ENCODE data around the gene CLDN22.

- TF ChIP-seq PKNOX1 (IDR thresholded peaks at IDR 0.05), result no peak
- TF ChIP-seq CTCF (IDR thresholded peaks at IDR 0.05 in 2 of 3, conservative IDR thresholded peaks at IDR 0.05 in 1 of 3; ENCODE audit: insufficient read depth in 2 of 3, low read depth in 1 of 3, low read length in 3 of 3), result no peak
- peak; percentile 88 for TF ChIP-seq MGA (IDR thresholded peaks at IDR 0.05)
- peak; percentile 70 for TF ChIP-seq MAX (CRISPR knock-in tag; IDR thresholded peaks at IDR 0.05)
- TF ChIP-seq ATF1 (CRISPR knock-in tag; IDR thresholded peaks at IDR 0.05), result no peak
- peak; percentile 95 for TF ChIP-seq ATF1 (tag; IDR thresholded peaks at IDR 0.05)
- peak; percentile 84 for TF ChIP-seq BHLHE40 (IDR thresholded peaks at IDR 0.05; ENCODE audit: low read length)
- TF ChIP-seq NCOA4 (IDR thresholded peaks at IDR 0.05; ENCODE audit: partially characterized antibody), result no peak
- peak; percentile 78; the same call in 1 of the 2 replicates for TF ChIP-seq NR2C2 (CRISPR knock-in tag; IDR thresholded peaks at IDR 0.05)
- TF ChIP-seq NR2C2 (tag; IDR thresholded peaks at IDR 0.05), result peak; percentile 96
- TF ChIP-seq ELF4 (CRISPR knock-in tag; IDR thresholded peaks at IDR 0.05), result peak; percentile 98
- TF ChIP-seq CHCHD3 (CRISPR knock-in tag; IDR thresholded peaks at IDR 0.05), result peak; percentile 87; the same call in 1 of the 2 replicates
Observed at GRCh38 chr4:183348706-183349659, 28.9 kb upstream of the CLDN22 start.

Measured in K562 (cell line).